Caco-2 (cell line): ENCODE measurements around the gene CEL. TPM values are rescaled to one million over a fixed set of nuclear protein-coding genes. Genes with fewer than 3 reads are reported as not detected.

ENCODE experiments used
- BruUV-seq: library from RNA; stranded (reverse); fragments of 400-500 nt; replicated peaks from 2 replicates; lab custom pipeline; 2021; lab: Mats Ljungman, UMichigan
- CTCF ChIA-PET: fragments of 300-600 bp; sonication (Branson Sonifier 250); formaldehyde crosslinking; loops from one replicate; lab custom pipeline; 2022; ENCODE audit warnings: antibody characterized with exemption; lab: Charles Lee
- POLR2A ChIA-PET: fragments of 300-600 bp; sonication (Branson Sonifier 250); formaldehyde crosslinking; loops from one replicate; lab custom pipeline; 2022; ENCODE audit warnings: antibody characterized with exemption; lab: Charles Lee
- DNase-seq, 2 experiments: peaks; one replicate each; pipeline versions ENCODE4 v3.0.0 to v3.0.0-alpha.2; 2020 to 2022
- H3K27me3 ChIP-seq: replicated peaks from 2 replicates; pipeline ENCODE4 v1.6.0; 2011; ENCODE audit warnings: low read length; ENCODE audit not compliant: control insufficient read depth, insufficient read depth
- H3K36me3 ChIP-seq: 2 replicates; pipeline ENCODE4 v1.5.1; 2011; ENCODE audit warnings: low read length; ENCODE audit not compliant: control insufficient read depth, insufficient read depth
- H3K4me1 ChIP-seq: fragments of 250-450 bp; sonication (Bioruptor Pico); 2 replicates; pipeline ENCODE4 v1.5.1; 2020; ENCODE audit warnings: mild to moderate bottlenecking
- H3K4me3 ChIP-seq: 2 replicates; pipeline ENCODE4 v1.5.1; 2011; ENCODE audit warnings: low read depth, mild to moderate bottlenecking, control low read depth, low read length
- H3K9me3 ChIP-seq: fragments of 250-450 bp; sonication (Bioruptor Pico); 2 replicates; pipeline ENCODE4 v1.5.1; 2020; ENCODE audit warnings: mild to moderate bottlenecking, moderate library complexity
- H3K27ac Mint-ChIP-seq: one replicate; pipeline ENCODE4 v1.8.0; 2022; ENCODE audit warnings: mixed read lengths; ENCODE audit not compliant: unreplicated experiment
- H3K27me3 Mint-ChIP-seq: one replicate; pipeline ENCODE4 v1.8.0; 2022; ENCODE audit warnings: mixed read lengths; ENCODE audit not compliant: insufficient read depth, unreplicated experiment
- H3K36me3 Mint-ChIP-seq: one replicate; pipeline ENCODE4 v1.8.0; 2022; ENCODE audit warnings: mild to moderate bottlenecking, mixed read lengths; ENCODE audit not compliant: insufficient read depth, unreplicated experiment
- H3K4me1 Mint-ChIP-seq: one replicate; pipeline ENCODE4 v1.8.0; 2022; ENCODE audit warnings: low read depth, mixed read lengths; ENCODE audit not compliant: unreplicated experiment
- H3K4me3 Mint-ChIP-seq: one replicate; pipeline ENCODE4 v1.8.0; 2022; ENCODE audit warnings: mild to moderate bottlenecking, moderate library complexity, mixed read lengths; ENCODE audit not compliant: unreplicated experiment
- H3K9me3 Mint-ChIP-seq: one replicate; pipeline ENCODE4 v1.8.0; 2022; ENCODE audit warnings: mixed read lengths; ENCODE audit not compliant: unreplicated experiment
- CTCF ChIP-seq, 2 experiments: fragments of 200-600 bp in 1 of 2; IDR thresholded peaks; 1 replicate in 1 of 2; 2 replicates in 1 of 2; pipeline versions ENCODE4 v1.5.1 to v1.8.0; 2011 to 2022; ENCODE audit warnings: antibody characterized with exemption in 1 of 2, control low read depth in 1 of 2, inconsistent platforms in 1 of 2, low read depth in 1 of 2, low read length in 1 of 2, mild to moderate bottlenecking in 1 of 2, moderate library complexity in 1 of 2; ENCODE audit not compliant: insufficient read depth in 1 of 2, severe bottlenecking in 1 of 2, unreplicated experiment in 1 of 2
- intact Hi-C: fragments of 100-400 bp; cut with micrococcal nuclease; formaldehyde crosslinking; loops from one replicate; pipeline ENCODE4 v1.10.0; 2022; ENCODE audit not compliant: unreplicated experiment
- total RNA-seq: library from RNA; stranded (reverse); gene quantifications from 2 replicates; pipeline ENCODE4 v1.2.3, GENCODE V29; 2022

Gene CEL
- total RNA-seq, 1 experiment from 2014 or later, result 2.0 TPM

- H3K4me1 Mint-ChIP-seq, result peaks cover 1% of the 10 kb centered on the region
- H3K4me1 ChIP-seq, result 0 out of 2 replicates have a peak, but pooled peaks cover 3% of the 10 kb centered on the region
- no peak overlapping the region for H3K4me3 Mint-ChIP-seq
- TF ChIP-seq CTCF (IDR thresholded peaks at IDR 0.05; ENCODE audit: insufficient read depth in 1 of 2, low read depth in 1 of 2, low read length in 1 of 2, severe bottlenecking in 1 of 2, unreplicated experiment in 1 of 2), result no peak
- peak overlapping the region; percentile 48 for H3K27ac Mint-ChIP-seq
- no peak for DNase-seq
- no peak overlapping the region for H3K4me3 ChIP-seq
- no peaks in the 10 kb centered on the region for H3K27me3 ChIP-seq
- no peaks in the 10 kb centered on the region for H3K27me3 Mint-ChIP-seq
- CTCF ChIA-PET, result no interaction called here
- no TSS peak for BruUV-seq
- POLR2A ChIA-PET, result no interaction called here
- H3K36me3 ChIP-seq, result peaks cover 3% of the 10 kb centered on the region; the same call in 1 of the 2 replicates
- intact Hi-C loops, result no loop called here
- H3K36me3 Mint-ChIP-seq, result peaks cover 56% of the 10 kb centered on the region
- no peaks in the 10 kb centered on the region for H3K9me3 ChIP-seq
- H3K9me3 Mint-ChIP-seq, result no peaks in the 10 kb centered on the region
These were observed 5.9 kb upstream of the CEL start for GRCh38 chr9:133055788-133056420.

- Histone ChIP-seq H3K27me3 (no peaks in the 10 kb centered on the region), H3K9me3 (no peaks in the 10 kb centered on the region), H3K4me1 (peaks cover 9% of the 10 kb centered on the region; the same call in 1 of the 2 replicates), H3K36me3 (peaks cover 3% of the 10 kb centered on the region; the same call in 1 of the 2 replicates), H3K4me3 (no peak overlapping the region)
- BruUV-seq, result no TSS peak
- Mint-ChIP-seq H3K4me3 (no peak overlapping the region), H3K36me3 (peaks cover 49% of the 10 kb centered on the region), H3K27ac (peak overlapping the region; percentile 48), H3K27me3 (no peaks in the 10 kb centered on the region), H3K4me1 (peaks cover 7% of the 10 kb centered on the region), H3K9me3 (no peaks in the 10 kb centered on the region)
- POLR2A ChIA-PET, result no interaction called here
- intact Hi-C loops, result no loop called here
- TF ChIP-seq CTCF (IDR thresholded peaks at IDR 0.05; ENCODE audit: insufficient read depth in 1 of 2, low read depth in 1 of 2, low read length in 1 of 2, severe bottlenecking in 1 of 2, unreplicated experiment in 1 of 2), result no peak
- CTCF ChIA-PET, result no interaction called here
- no peak for DNase-seq
These were observed 5.2 kb upstream of the CEL start for GRCh38 chr9:133056533-133056932.

- ChIA-PET POLR2A (no interaction called here), CTCF (no interaction called here)
- H3K4me3 ChIP-seq, result no peak overlapping the region
- no peaks in the 10 kb centered on the region for H3K9me3 Mint-ChIP-seq
- H3K27ac Mint-ChIP-seq, result no peak overlapping the region
- H3K4me1 Mint-ChIP-seq, result peaks cover 7% of the 10 kb centered on the region
- no peaks in the 10 kb centered on the region for H3K27me3 Mint-ChIP-seq
- H3K4me1 ChIP-seq, result peaks cover 9% of the 10 kb centered on the region; the same call in 1 of the 2 replicates
- H3K36me3 Mint-ChIP-seq, result peaks cover 48% of the 10 kb centered on the region
- no peak overlapping the region for H3K4me3 Mint-ChIP-seq
- DNase-seq, result no peak
- H3K36me3 ChIP-seq, result peaks cover 3% of the 10 kb centered on the region; the same call in 1 of the 2 replicates
- no peaks in the 10 kb centered on the region for H3K27me3 ChIP-seq
- no peaks in the 10 kb centered on the region for H3K9me3 ChIP-seq
- intact Hi-C loops, result no loop called here
- BruUV-seq, result no TSS peak
- no peak for TF ChIP-seq CTCF (IDR thresholded peaks at IDR 0.05; ENCODE audit: insufficient read depth in 1 of 2, low read depth in 1 of 2, low read length in 1 of 2, severe bottlenecking in 1 of 2, unreplicated experiment in 1 of 2)
These were observed 4.8 kb upstream of the CEL start for GRCh38 chr9:133057006-133057405.
